SH-SY5Y (cell line): Measurements from ENCODE around the gene SESN3.

Experiments used
- GATA2 ChIP-seq: IDR thresholded peaks from 2 replicates; pipeline ENCODE4 v1.6.1; 2011; ENCODE audit warnings: mild to moderate bottlenecking, low read depth, low read length
- GATA3 ChIP-seq: IDR thresholded peaks from 2 replicates; pipeline ENCODE4 v1.6.1; 2011; ENCODE audit warnings: low read depth, mild to moderate bottlenecking, low read length, moderate library complexity

- TF ChIP-seq GATA3 (no peak), GATA2 (no peak)
Observed at GRCh38 chr11:95153857-95154246, 77.2 kb downstream of the SESN3 start.
